Peyer's patch (tissue), 4 donors: ENCODE results near the gene RAB20. TPM values are rescaled to one million over a fixed set of nuclear protein-coding genes. Genes with fewer than 3 reads are reported as not detected.
A peak's percentile ranks its signal among the peaks of the same experiment; 100 is the strongest.
"Not testable (repeated sequence)": the region's sequence is repeated elsewhere in the genome, so short reads cannot be mapped to it uniquely, and the experiment has no call there.

Experiments
- DNase-seq, 3 donors: peaks; one replicate each; pipeline ENCODE4 v3.0.0-alpha.2; 2017 to 2019
- H3K27ac ChIP-seq, 4 donors: fragments of 200-600 bp; sonication (generic); one replicate each; pipeline ENCODE4 v1.5.1; 2016 to 2019
- H3K27me3 ChIP-seq, 2 donors: fragments of 200-600 bp; sonication (generic); one replicate each; pipeline ENCODE4 v1.5.1; 2019
- H3K36me3 ChIP-seq, 3 donors: fragments of 200-600 bp; sonication (generic); one replicate each; pipeline ENCODE4 v1.5.1; 2016 to 2019
- H3K4me1 ChIP-seq, 4 donors: fragments of 200-600 bp; sonication (generic); one replicate each; pipeline ENCODE4 v1.5.1; 2016 to 2019
- H3K4me3 ChIP-seq, 4 donors: fragments of 200-600 bp; sonication (generic); 1 replicate in 3 of 4; 2 replicates in 1 of 4; pipeline ENCODE4 v1.5.1; 2016 to 2019; ENCODE audit warnings: mild to moderate bottlenecking in 1 of 4
- H3K9me3 ChIP-seq, 4 donors: fragments of 200-600 bp; sonication (generic); one replicate each; pipeline ENCODE4 v1.5.1; 2016 to 2019; ENCODE audit warnings: mild to moderate bottlenecking in 1 of 4
- POLR2A ChIP-seq, 2 donors: fragments of 450-650 bp; IDR thresholded peaks; one replicate each; pipeline ENCODE4 v1.5.1; 2017; ENCODE audit warnings: antibody characterized with exemption in 2 of 2, mild to moderate bottlenecking in 2 of 2, moderate library complexity in 2 of 2
- total RNA-seq, 4 donors: library from RNA; depleted of rRNA; stranded (reverse); fragments of >200 nt; gene quantifications; one replicate each; pipeline ENCODE4 v1.1.0, GENCODE V29; 2016
- TF ChIP-seq, protein P1 (sequence below), 6 experiments: fragments of 450-650 bp in 4 of 6; fragments of 200-600 bp in 2 of 6; sonication (generic) in 1 of 6; IDR thresholded peaks; one replicate each; pipeline ENCODE4 v1.5.1; 2017 to 2019; ENCODE audit warnings: antibody characterized with exemption in 6 of 6, mild to moderate bottlenecking in 3 of 6, moderate library complexity in 1 of 6

RAB20 gene, protein sequence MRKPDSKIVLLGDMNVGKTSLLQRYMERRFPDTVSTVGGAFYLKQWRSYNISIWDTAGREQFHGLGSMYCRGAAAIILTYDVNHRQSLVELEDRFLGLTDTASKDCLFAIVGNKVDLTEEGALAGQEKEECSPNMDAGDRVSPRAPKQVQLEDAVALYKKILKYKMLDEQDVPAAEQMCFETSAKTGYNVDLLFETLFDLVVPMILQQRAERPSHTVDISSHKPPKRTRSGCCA
- 10 to 100 TPM; 15.7 to 69.1 (median 62.2) TPM for total RNA-seq

DNA sequence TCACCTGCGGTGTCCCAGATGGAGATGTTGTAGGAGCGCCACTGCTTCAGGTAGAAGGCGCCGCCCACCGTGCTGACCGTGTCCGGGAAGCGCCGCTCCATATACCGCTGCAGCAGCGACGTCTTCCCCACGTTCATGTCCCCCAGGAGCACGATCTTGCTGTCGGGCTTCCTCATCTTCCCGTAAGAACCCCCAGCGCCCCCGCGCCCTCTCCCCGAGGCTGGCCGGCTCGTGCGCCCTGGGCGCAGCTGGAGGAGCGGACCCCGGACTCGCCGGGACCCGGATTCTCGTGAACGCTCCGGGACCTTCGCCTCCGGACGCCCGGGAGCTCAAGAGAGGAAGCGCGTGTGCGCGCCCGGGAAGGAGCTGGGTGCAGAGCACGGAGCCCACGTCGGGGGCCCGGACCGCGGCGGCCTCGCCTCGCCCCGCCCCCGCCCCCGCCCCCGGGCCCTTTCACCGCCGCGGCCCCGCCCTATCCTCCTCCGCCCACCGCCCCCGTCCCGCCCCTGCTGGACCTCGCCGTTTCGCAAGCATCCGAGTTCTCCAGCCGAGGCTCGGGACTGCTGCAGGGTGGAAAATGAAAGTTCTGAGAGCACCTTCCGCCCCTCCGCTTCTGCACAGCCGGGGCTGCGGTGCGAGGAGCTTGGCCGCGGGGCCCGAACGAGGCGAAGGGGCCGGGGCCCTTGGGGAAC lies at the start of gene RAB20:
Gene RAB20, minus strand, starts transcription at position 379 of the 692 bp plus-strand sequence. Its CDS starts 203 bp downstream, at position 176.
- peak; percentile 81 to 95 (median 93) for DNase-seq

DNA sequence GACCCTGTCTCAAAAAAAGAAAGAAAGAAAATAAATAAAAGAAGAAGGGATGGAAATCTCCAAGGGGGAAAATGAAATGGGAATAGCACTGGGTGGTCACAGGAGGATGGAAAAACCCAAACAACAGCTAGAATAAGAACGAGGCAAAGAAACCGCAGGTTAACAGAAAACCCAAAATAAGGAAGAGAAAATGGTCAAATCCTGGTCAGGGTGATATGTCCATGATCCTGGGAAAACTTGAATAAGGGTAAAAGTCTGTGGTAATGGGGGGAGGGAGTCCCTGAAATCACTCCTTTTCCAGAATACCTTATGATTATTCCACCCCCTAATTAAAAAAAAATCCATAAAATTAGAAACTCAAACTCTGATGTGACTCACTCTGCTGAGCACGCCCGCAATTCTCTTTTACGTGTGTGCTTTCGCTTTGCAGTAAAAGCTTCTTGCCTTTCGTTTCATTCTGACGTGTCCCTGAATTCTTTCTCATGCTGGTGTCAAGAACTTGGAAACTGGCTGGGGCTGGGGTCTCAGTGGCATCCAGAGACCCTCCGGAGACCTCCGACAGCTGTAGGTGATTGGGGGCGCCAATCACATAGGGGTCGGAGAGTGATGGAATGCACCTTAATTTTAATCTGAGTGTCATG lies 49.6 kb upstream of the RAB20 start:
- Histone ChIP-seq H3K27me3 (no peaks in the 10 kb centered on the region), H3K36me3 (no peaks in the 10 kb centered on the region), H3K4me3 (peak overlapping the region; percentile 3 to 33 (median 6)), H3K27ac (no peak overlapping the region), H3K4me1 (no peaks in the 10 kb centered on the region), H3K9me3 (no peaks in the 10 kb centered on the region)
- no peak for DNase-seq
- no peak for TF ChIP-seq POLR2A (IDR thresholded peaks at IDR 0.05)
- TF ChIP-seq, protein P1, sequence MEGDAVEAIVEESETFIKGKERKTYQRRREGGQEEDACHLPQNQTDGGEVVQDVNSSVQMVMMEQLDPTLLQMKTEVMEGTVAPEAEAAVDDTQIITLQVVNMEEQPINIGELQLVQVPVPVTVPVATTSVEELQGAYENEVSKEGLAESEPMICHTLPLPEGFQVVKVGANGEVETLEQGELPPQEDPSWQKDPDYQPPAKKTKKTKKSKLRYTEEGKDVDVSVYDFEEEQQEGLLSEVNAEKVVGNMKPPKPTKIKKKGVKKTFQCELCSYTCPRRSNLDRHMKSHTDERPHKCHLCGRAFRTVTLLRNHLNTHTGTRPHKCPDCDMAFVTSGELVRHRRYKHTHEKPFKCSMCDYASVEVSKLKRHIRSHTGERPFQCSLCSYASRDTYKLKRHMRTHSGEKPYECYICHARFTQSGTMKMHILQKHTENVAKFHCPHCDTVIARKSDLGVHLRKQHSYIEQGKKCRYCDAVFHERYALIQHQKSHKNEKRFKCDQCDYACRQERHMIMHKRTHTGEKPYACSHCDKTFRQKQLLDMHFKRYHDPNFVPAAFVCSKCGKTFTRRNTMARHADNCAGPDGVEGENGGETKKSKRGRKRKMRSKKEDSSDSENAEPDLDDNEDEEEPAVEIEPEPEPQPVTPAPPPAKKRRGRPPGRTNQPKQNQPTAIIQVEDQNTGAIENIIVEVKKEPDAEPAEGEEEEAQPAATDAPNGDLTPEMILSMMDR (IDR thresholded peaks at IDR 0.05), result no peak

More for the DNA sequence above, at the start of gene RAB20:
- Histone ChIP-seq H3K27me3 (no peaks in the 10 kb centered on the region), H3K4me3 (peak within 1 kb of the TSS; percentile 52 to 81 (median 66)), H3K9me3 (no peaks in the 10 kb centered on the region), H3K27ac (peak within 1 kb of the TSS; percentile 80 to 95 (median 88)), H3K4me1 (peaks cover 0 to 41% (median 4%) of the 10 kb centered on the region in 4 donors), H3K36me3 (peaks cover 0 to 8% (median 0%) of the 10 kb centered on the region in 3 donors)
- peak; percentile 80 to 87 for TF ChIP-seq POLR2A (IDR thresholded peaks at IDR 0.05)
- TF ChIP-seq, protein P1 (IDR thresholded peaks at IDR 0.05), result no peak

DNA sequence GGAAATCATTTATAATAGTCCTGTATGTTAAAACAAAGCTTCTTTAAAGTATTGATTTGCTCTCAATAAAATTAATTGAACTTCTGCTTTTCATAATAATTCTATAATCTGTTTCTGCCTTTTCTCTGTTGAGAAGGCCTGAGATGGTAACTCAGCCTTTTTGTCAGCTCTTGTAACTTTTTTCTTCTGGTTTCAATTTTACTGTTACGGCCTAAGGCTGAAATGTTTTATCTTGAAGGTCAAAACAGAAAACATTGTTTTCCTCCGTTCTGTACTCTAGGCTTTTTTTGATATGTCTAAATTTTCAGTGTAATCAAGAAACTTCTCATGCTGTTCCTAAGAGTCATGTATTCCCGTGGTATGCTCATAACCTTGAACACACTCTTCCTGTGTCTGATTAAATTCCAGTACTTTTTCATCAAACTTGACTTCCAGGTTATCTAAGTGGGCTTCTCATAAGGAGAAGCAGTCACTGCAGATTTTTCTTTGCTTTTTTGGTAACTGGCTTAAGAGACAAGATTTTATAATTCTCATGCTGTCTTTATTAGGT lies 46.2 kb upstream of the RAB20 start:
- Histone ChIP-seq H3K4me3 (no peak overlapping the region), H3K9me3 (no peaks in the 10 kb centered on the region), H3K27me3 (no peaks in the 10 kb centered on the region), H3K36me3 (no peaks in the 10 kb centered on the region), H3K27ac (no peak overlapping the region), H3K4me1 (no peaks in the 10 kb centered on the region)
- DNase-seq, result no peak
- TF ChIP-seq POLR2A (IDR thresholded peaks at IDR 0.05), result no peak
- TF ChIP-seq, protein P1 (IDR thresholded peaks at IDR 0.05), result no peak

DNA sequence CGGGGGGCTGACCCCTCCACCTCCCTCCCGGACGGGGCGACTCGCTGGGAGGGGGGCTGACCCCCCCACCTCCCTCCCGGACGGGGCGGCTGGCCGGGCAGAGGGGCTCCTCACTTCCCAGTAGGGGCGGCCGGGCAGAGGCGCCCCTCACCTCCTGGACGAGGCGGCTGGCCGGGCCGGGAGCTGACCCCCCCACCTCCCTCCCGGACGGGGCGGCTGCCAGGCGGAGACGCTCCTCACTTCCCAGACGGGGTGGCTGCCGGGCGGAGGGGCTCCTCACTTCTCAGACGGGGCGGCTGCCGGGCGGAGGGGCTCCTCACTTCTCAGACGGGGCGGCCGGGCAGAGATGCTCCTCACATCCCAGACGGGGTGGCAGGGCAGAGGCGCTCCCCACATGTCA lies 44.8 kb upstream of the RAB20 start:
- DNase-seq, H3K36me3 ChIP-seq, H3K4me1 ChIP-seq, H3K27ac ChIP-seq, H3K9me3 ChIP-seq, H3K27me3 ChIP-seq, H3K4me3 ChIP-seq: not testable (repeated sequence)

DNA sequence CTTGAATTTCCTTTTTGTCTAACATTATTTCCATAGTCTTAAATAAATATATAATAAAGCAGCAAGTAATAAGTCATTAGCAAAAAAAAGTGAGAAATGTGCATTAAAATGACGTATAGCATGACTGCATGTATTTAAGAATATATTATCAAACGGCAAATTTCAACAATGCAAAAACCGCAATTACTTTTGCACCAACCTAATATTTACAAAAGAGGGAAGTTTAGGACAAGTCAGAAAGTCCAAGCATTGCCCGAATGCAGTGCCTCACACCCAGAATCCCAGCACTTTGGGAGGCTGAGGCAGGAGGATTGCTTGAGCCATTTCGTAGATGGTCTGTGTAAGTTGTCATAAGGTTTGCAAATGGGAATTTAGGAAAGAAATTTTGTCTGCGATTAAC lies 43.6 kb upstream of the RAB20 start:
- H3K4me1 ChIP-seq, result no peaks in the 10 kb centered on the region
- H3K36me3 ChIP-seq, result no peaks in the 10 kb centered on the region
- DNase-seq, result no peak
- H3K27me3 ChIP-seq, result no peaks in the 10 kb centered on the region
- no peak for TF ChIP-seq POLR2A (IDR thresholded peaks at IDR 0.05)
- TF ChIP-seq, protein P1 (IDR thresholded peaks at IDR 0.05), result no peak
- H3K9me3 ChIP-seq, result no peaks in the 10 kb centered on the region
- no peak overlapping the region for H3K27ac ChIP-seq
- H3K4me3 ChIP-seq, result no peak overlapping the region

DNA sequence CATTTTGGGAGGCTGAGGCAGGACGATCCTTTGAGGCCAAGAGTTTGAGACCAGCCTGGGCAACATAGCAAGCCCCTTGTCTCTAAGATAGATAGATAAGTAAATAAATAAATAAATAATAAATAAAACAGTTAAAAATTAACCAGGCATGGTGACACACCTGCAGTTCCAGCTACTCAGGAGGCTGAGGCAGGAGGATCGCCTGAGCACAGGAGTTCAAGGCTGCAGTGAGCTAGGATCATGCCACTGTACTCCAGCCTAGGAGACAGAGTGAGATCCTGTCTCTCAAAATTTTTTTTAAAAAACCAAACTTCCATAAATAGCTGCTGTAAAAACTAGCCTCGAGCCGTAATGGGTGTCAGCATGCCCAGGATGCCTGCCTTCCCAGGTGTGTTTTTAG lies 39.5 kb upstream of the RAB20 start:
- no peaks in the 10 kb centered on the region for H3K4me1 ChIP-seq
- no peaks in the 10 kb centered on the region for H3K9me3 ChIP-seq
- no peak overlapping the region for H3K27ac ChIP-seq
- H3K4me3 ChIP-seq, result no peak overlapping the region
- no peak for DNase-seq
- H3K36me3 ChIP-seq, result no peaks in the 10 kb centered on the region
- no peaks in the 10 kb centered on the region for H3K27me3 ChIP-seq
- no peak for TF ChIP-seq POLR2A (IDR thresholded peaks at IDR 0.05)
- TF ChIP-seq, protein P1 (IDR thresholded peaks at IDR 0.05), result no peak
